HG02943 (cell line): ENCODE data around the gene AMMECR1.

ENCODE experiments used
- ATAC-seq: cut with Tn5 transposase; IDR thresholded peaks from one replicate; pipeline ENCODE4 v1.9.1; 2021; ENCODE audit warnings: mild to moderate bottlenecking, low read depth, moderate library complexity; ENCODE audit not compliant: unreplicated experiment

Gene AMMECR1

GRCh38 chrX:110311437-110312230, 6.3 kb downstream of the AMMECR1 start:
- no peak for ATAC-seq

GRCh38 chrX:110310896-110311295, 7.0 kb downstream of the AMMECR1 start:
- ATAC-seq = no peak

GRCh38 chrX:110310000-110310790, 7.7 kb downstream of the AMMECR1 start:
- ATAC-seq = no peak

GRCh38 chrX:110308220-110308619, 9.7 kb downstream of the AMMECR1 start:
- no peak for ATAC-seq

GRCh38 chrX:110304884-110305283, 13.0 kb downstream of the AMMECR1 start:
- ATAC-seq = no peak

GRCh38 chrX:110304371-110304770, 13.5 kb downstream of the AMMECR1 start:
- no peak for ATAC-seq

- ATAC-seq = no peak
These were observed 14.9 kb downstream of the AMMECR1 start for GRCh38 chrX:110302975-110303374.

- no peak for ATAC-seq
These were observed 16.7 kb downstream of the AMMECR1 start for GRCh38 chrX:110301194-110301593.

- no peak for ATAC-seq
These were observed 23.8 kb downstream of the AMMECR1 start for GRCh38 chrX:110294087-110294486.

- no peak for ATAC-seq
These were observed 24.2 kb downstream of the AMMECR1 start for GRCh38 chrX:110293658-110294057.

- no peak for ATAC-seq
These were observed 30.3 kb downstream of the AMMECR1 start for GRCh38 chrX:110287605-110288004.

GRCh38 chrX:110286106-110286505, 31.8 kb downstream of the AMMECR1 start:
- no peak for ATAC-seq

GRCh38 chrX:110284159-110284558, 33.7 kb downstream of the AMMECR1 start:
- no peak for ATAC-seq

- ATAC-seq = no peak
These were observed 35.0 kb downstream of the AMMECR1 start for GRCh38 chrX:110282922-110283321.

GRCh38 chrX:110281377-110281776, 36.5 kb downstream of the AMMECR1 start:
- ATAC-seq = no peak

GRCh38 chrX:110280954-110281353, 36.9 kb downstream of the AMMECR1 start:
- no peak for ATAC-seq

- ATAC-seq = no peak
These were observed 40.3 kb downstream of the AMMECR1 start for GRCh38 chrX:110277609-110278008.

- peak; percentile 85 for ATAC-seq
These were observed 41.1 kb downstream of the AMMECR1 start for GRCh38 chrX:110276778-110277177.

- ATAC-seq = no peak
These were observed 49.0 kb downstream of the AMMECR1 start for GRCh38 chrX:110268886-110269285.

- ATAC-seq = no peak
These were observed 49.5 kb downstream of the AMMECR1 start for GRCh38 chrX:110268395-110268794.

- no peak for ATAC-seq
These were observed 50.0 kb downstream of the AMMECR1 start for GRCh38 chrX:110267874-110268273.

GRCh38 chrX:110265661-110266060, 52.2 kb downstream of the AMMECR1 start:
- ATAC-seq = no peak
